CD4-positive, alpha-beta T cell treated with Interleukin-1 beta for 1 hour (primary cell): ENCODE data around the gene SIX5.
"Not testable (repeated sequence)": the region's sequence is repeated elsewhere in the genome, so short reads cannot be mapped to it uniquely, and the experiment has no call there.

ENCODE experiments used
- DNase-seq, 2 donors: peaks; one replicate each; pipeline ENCODE4 v3.0.0-alpha.2; 2020 to 2022

The SIX5 gene

DNA sequence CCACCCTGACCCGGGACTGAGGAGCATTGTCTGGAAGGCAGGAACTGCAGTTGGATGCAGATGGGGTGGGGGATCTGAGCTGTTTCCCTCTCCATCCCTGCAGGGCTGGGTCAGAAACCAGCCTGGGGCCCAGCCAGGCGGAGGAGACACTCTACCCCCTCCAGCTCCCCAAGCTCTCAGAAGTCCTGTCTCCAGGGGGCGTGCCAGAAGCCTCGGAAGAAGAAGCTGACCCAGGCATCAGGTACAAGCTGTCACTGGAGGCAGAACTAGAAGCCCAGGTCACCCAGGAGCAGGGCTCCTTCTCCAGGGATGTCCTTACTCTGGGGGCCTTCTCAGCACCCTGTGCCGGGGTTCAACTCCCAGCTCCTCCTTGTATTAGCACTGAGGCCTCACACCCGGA lies 15.5 kb downstream of the SIX5 start:
- DNase-seq: no peak

DNA sequence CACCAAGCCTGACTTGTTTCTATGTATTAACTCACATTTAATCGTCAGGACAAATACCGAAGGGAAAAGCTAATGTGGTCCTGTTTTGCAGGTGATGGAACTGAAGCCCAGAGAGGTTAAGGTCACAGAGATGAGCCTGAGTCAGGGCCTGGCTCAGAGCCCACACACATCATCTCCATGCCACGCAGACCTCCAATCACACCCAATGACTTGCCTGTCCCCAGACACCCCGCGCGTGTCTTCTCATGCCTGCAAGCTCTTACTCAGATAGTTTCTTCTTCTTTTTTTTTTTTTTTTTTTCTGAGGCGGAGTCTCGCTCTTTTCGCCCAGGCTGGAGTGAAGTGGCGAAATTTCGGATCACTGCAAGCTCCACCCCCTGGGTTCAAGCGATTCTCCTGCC lies 16.4 kb downstream of the SIX5 start:
- no peak for DNase-seq

DNA sequence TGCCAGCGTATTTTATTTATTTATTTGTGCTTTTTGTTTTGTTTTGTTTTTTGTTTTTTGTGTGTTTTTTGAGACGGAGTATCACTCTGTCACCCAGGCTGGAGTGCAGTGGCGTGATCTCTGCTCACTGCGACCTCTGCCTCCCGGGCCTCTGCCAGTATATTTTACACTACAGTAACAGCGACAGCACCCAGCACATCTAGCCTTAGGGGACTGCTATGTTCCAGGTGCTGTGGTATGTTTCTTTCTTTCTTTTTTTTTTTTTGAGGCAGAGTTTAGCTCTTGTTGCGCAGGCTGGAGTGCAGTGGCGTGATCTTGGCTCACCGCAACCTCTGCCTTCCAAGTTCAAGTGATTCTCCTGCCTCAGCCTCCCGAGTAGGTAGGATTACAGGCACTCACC lies 17.6 kb downstream of the SIX5 start:
- DNase-seq: not testable (repeated sequence)

GRCh38 chr19:45747513-45747912 lies 21.5 kb downstream of the SIX5 start:
- DNase-seq: no peak

DNA sequence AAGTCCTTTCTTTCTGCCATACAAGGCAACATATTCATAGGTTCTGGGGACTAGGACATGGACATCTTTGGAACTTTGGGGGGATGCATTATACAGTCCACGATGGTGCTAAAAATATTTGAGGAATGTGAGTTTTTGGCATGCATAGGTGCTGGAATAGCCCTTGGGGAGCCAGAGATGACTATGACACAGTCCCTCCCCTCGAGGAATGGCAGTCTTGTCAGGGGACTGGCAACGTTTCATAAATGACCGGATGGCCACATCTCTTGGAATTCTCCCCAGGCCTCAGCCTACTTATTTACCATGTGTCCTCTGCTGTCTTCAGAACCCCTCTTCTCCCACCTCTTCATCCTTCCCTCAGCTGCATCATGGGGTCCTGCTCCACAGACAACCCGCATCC lies 22.2 kb downstream of the SIX5 start:
- no peak for DNase-seq

DNA sequence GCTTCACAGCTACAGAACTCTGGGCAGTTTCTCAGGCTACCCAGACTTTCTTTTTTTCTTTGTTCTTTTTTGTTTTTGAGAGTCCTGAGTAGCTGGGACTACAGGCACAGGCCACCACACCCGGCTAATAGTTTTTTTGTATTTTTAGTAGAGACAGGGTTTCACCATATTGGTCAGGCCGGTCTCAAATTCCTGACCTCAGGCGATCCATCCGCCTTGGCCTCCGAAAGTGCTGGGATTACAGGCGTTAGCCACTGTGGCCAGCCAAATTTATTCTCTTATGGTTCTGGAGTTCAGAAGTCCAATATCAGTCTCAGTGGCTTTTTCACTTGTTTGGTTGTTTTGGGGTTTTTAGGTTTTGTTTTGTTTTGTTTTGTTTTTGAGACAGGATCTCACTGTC lies 23.4 kb downstream of the SIX5 start:
- no peak for DNase-seq

- DNase-seq: no peak
Observed at GRCh38 chr19:45742969-45743368, 26.1 kb downstream of the SIX5 start.

DNA sequence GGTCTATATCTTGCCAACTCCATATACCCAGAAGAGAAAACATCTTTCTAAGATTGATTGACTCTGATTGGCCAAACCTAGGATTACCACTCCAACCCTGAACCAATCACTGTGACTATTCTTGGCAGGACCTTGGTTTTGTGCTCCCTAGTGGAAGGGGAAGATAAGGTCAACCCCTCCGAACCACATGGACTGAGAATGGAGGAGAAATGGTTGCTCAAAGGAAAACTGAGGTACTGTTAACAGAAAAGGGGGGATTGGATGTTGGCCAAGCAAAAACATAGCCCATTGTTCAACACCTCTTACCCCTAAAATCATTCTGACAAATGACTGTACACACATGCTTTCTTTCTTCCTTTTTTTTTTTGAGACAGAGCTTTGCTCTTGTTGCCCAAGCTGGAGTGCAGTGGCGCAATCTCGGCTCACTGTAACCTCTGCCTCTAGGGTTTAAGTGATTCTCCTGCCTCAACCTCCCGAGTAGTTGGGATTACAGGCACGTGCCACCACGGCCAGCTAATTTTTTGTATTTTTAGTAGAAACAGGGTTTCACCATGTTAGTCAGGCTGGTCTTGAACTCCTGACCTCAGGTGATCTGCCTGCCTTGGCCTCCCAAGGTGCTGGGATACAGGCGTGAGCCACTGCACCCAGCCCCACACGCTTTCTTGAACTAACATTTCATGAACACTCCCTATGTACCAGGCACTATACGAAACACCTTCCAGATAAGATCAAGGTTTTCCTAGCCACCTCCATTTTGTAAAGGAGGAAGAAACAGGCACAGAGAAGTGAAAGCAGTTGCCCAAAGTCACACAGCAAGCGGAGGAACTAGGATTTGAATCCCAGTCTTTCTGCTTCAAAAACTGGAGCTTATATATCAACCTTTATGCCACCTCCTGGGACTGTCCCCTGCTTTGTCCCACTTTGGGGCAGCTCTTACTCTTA lies 29.3 kb downstream of the SIX5 start:
- no peak for DNase-seq

GRCh38 chr19:45733160-45733810 lies 35.8 kb downstream of the SIX5 start, which contains the start of gene MEIOSIN:
TSS of gene MEIOSIN (plus strand) at chr19:45733439. CDS start at chr19:45735377, 1,938 bp downstream.
- no peak for DNase-seq

DNA sequence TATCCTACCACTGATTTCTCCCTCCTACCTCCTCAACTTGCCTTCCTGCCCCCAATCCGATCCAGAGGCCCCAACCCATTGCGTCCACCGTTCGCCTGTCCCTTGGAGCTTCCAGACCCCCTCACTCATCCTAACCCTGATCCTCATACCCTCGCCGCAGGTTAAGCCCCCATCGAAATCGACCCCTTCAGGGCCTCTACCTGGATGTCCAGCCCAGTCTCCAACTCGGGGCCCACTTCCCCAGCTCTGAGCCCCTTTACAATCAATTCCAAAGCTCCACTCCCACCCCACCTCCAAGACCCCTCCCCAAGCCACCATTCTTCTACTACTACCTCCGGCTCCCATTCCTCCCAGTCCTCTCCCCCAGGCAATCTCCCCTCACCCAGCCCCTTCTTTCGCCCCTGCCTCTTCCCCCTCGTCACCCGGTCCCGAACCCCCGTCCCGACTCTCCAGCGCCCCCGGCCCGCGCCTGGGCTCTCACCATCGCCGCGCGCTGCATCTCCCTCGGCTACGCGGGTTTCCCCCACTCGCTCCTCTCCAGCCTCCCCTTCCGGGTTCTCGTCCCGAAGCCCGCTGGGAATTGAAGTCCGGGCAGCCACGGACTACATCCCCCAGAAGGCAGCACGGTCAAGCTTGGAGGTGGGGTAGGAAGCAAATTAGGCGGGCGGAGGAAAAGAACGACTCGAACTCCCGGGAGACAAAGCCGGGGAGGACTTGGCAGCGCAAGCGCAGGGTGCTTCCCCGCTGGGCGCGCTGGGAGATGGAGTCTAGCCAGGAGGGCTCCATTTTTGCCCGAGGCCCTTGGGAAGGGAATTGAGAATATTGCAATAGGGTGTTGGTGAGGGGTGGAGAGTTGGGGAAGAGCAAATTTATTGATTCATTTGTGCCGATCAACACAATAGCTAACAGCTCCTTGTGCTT lies 38.4 kb downstream of the SIX5 start, which contains the start of gene FBXO46:
Gene FBXO46 (minus strand): TSS at position 529 of the 921 bp plus-strand sequence. CDS start 17,401 bp downstream, outside the sequence.
- peak; percentile 95 to 96 for DNase-seq

DNA sequence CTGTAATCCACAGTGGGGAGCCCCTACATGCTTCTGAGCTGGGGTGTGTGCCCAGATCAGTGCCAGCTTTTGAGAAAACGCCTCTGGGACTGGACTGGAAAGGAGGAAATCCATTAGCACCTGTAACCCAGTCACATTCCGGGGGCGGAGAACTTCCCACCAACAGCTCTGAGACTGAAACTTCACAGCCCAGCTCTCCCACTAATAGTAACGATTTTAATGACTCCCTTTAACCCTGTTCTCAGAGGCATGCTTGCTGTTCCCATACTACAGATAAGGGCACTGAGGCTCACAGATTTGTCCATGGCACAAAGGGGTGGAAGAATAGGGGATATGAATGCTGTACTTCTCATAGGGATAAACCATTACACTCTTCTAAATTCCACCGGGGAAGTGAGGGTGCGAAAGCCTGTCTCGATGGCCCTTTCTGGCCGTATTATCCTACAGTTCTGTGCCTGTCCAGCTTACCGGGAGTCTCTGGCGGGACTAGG lies 39.2 kb downstream of the SIX5 start:
- DNase-seq: no peak

- not testable (repeated sequence) for DNase-seq
Observed at GRCh38 chr19:45728683-45729082, 40.4 kb downstream of the SIX5 start.

DNA sequence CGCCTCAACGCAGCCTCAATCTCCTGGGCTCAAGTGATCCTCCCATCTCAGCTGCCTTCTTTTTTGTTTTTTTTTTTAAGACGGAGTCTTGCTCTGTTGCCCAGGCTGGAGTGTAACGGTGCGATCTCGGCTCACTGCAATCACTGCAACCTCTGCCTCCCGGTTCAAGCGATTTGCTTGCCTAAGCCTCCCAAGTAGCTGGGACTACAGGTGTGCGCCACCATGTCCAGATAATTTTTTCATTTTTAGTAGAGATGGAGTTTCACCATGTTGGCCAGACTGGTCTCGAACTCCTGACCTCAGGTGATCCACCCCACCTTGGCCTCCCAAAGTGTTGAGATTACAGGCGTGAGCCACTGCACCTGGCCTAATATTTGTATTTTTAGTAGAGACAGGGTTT lies 49.0 kb downstream of the SIX5 start:
- DNase-seq: not testable (repeated sequence)

- no peak for DNase-seq
Observed at GRCh38 chr19:45717983-45718650, 50.9 kb downstream of the SIX5 start.

DNA sequence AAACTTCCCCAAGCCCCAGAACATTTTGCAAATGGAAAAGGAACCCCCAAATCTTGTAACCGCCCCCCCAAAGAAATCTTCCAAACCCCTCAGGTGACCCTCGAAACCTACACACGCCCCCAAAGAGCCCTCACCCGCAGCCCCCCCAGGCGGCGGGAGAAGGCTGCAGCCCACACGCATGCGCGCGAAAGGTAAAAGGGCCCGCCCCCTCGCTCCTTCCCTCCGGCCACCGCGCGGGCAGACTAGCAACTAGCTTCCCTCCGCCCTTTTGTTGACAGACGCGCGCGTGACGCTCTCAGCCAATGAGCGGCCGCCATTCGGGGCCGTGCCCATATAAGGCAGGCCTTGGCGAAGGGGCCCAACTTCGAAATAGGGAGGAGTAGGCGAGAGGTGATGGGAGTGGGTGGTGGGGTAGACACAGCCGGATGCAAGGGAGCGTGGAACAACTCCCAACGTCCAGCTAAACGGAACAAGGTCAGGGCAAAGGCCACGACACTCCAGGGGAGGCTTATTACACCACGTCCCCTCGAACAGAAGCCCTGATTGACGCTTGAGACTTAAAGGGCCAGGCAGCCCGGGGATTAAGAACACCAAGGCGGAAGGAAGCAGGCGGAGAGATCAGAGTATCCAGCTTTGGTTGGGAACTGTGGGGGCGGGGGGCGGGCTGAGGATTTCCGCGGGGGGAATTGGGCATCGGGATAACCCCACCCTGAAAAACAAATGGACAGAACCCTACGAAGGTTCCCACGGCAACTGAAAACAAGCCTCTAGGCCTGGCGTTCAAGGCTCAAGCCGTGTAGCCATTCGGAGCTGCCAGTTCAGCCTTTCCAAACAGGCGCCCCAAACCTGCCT lies 51.7 kb downstream of the SIX5 start:
- DNase-seq: peak; percentile 99

- peak in 1 of 2 donors; percentile 20 for DNase-seq
Observed at GRCh38 chr19:45716359-45717130, 52.5 kb downstream of the SIX5 start.

DNA sequence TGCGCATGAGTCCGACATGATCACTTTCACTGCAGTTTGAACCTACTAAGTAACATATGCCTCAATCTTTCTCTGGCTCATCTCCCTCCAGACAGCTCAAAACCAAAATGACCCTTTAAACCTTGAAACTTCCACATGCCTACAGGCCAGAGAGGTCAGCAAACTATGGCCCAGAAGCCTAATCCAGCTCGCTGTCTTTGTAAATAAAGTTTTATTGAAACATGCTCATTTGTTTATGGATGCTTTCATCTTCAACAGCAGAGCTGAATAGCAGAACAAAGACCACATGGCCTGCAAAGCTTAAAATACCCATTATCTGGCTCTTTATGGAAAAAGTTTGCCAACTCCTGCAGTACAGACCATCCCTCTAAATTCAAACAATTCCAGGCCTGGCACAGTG lies 53.9 kb downstream of the SIX5 start:
- DNase-seq: no peak
